ENCODE data around the gene ZC3H10.
A peak's percentile ranks its signal among the peaks of the same experiment; 100 is the strongest.
"Not testable (repeated sequence)": the region's sequence is repeated elsewhere in the genome, so short reads cannot be mapped to it uniquely, and the experiment has no call there.

ZC3H10 gene

GRCh38 chr12:56103066-56103711, 14.9 kb upstream of the ZC3H10 start:
- no peak for DNase-seq

GRCh38 chr12:56103823-56104108, 14.3 kb upstream of the ZC3H10 start:
- DNase-seq, result no peak

GRCh38 chr12:56104109-56104814, 13.8 kb upstream of the ZC3H10 start, which contains the start of gene PA2G4:
Gene PA2G4 (plus strand): TSS chr12:56104559. CDS start chr12:56104738, 179 bp downstream.
- peak; percentile 98 for DNase-seq

GRCh38 chr12:56104815-56105608, 13.1 kb upstream of the ZC3H10 start:
- no peak for DNase-seq

- no peak for DNase-seq
Observed at GRCh38 chr12:56105609-56105902, 12.5 kb upstream of the ZC3H10 start.

GRCh38 chr12:56107242-56107641, 10.8 kb upstream of the ZC3H10 start:
- DNase-seq, result no peak

GRCh38 chr12:56110571-56110970, 7.5 kb upstream of the ZC3H10 start:
- DNase-seq, result no peak

GRCh38 chr12:56114084-56114483, 4.0 kb upstream of the ZC3H10 start:
- no peak for DNase-seq

- no peak for DNase-seq
Observed at GRCh38 chr12:56115329-56115728, 2.7 kb upstream of the ZC3H10 start.

GRCh38 chr12:56116267-56117081, 1.6 kb upstream of the ZC3H10 start, which contains the start of gene RPL41:
Gene RPL41 (plus strand): TSS chr12:56116633.
- peak; percentile 99 for DNase-seq

GRCh38 chr12:56117082-56117706, 872 bp upstream of the ZC3H10 start:
- DNase-seq, result not testable (repeated sequence)

GRCh38 chr12:56118688-56119357, 757 bp downstream of the ZC3H10 start:
- no peak for DNase-seq

- DNase-seq, result peak; percentile 59
Observed at GRCh38 chr12:56119361-56119796, 1.3 kb downstream of the ZC3H10 start.

- DNase-seq, result no peak
Observed at GRCh38 chr12:56120158-56120846, 2.2 kb downstream of the ZC3H10 start.

GRCh38 chr12:56121204-56121870, 3.3 kb downstream of the ZC3H10 start:
- DNase-seq, result no peak

- no peak for DNase-seq
Observed at GRCh38 chr12:56122637-56123036, 4.6 kb downstream of the ZC3H10 start.

- no peak for DNase-seq
Observed at GRCh38 chr12:56124133-56124532, 6.1 kb downstream of the ZC3H10 start.

GRCh38 chr12:56126732-56127239, 8.7 kb downstream of the ZC3H10 start:
- no peak for DNase-seq

GRCh38 chr12:56127485-56127887, 9.4 kb downstream of the ZC3H10 start:
- DNase-seq, result no peak

GRCh38 chr12:56127888-56128669, 10.0 kb downstream of the ZC3H10 start, which contains the start of gene ESYT1:
Gene ESYT1 (plus strand): TSS chr12:56128267. CDS start chr12:56128320, 53 bp downstream.
- DNase-seq, result peak; percentile 96

Measured in retina (tissue), 1 donor.